Astrocyte of the spinal cord (primary cell): ENCODE data around the gene HMGN3.
A peak's percentile ranks its signal among the peaks of the same experiment; 100 is the strongest.
"Not testable (repeated sequence)": the region's sequence is repeated elsewhere in the genome, so short reads cannot be mapped to it uniquely, and the experiment has no call there.

ENCODE experiments used
- DNase-seq: peaks from one replicate; pipeline ENCODE4 v3.0.0; 2011; ENCODE audit warnings: low read depth, low spot score
- H3K4me3 ChIP-seq: 2 replicates; pipeline ENCODE4 v1.5.1; 2011; ENCODE audit warnings: low read depth, mild to moderate bottlenecking, low read length, moderate library complexity
- CTCF ChIP-seq: IDR thresholded peaks from 2 replicates; pipeline ENCODE4 v1.5.1; 2012; ENCODE audit warnings: low read depth, mild to moderate bottlenecking, low read length, inconsistent platforms
- in situ Hi-C: cut with HindIII; loops from 2 replicates; pipeline ENCODE4 v1.10.0; 2017; ENCODE audit warnings: low sequenced_read_pairs

The HMGN3 gene

GRCh38 chr6:79263359-79263758, 28.9 kb upstream of the HMGN3 start:
- in situ Hi-C loops, result no loop called here
- H3K4me3 ChIP-seq, result no peak overlapping the region
- no peak for DNase-seq
- TF ChIP-seq CTCF, result no peak

GRCh38 chr6:79261666-79262065, 27.2 kb upstream of the HMGN3 start:
- in situ Hi-C loops, result no loop called here
- H3K4me3 ChIP-seq, result no peak overlapping the region
- no peak for DNase-seq
- no peak for TF ChIP-seq CTCF

- no peak for TF ChIP-seq CTCF
- DNase-seq, result no peak
- no peak overlapping the region for H3K4me3 ChIP-seq
- in situ Hi-C loops, result no loop called here
Measured at GRCh38 chr6:79260772-79261171, 26.3 kb upstream of the HMGN3 start.

- in situ Hi-C loops, result no loop called here
- H3K4me3 ChIP-seq, result no peak overlapping the region
- DNase-seq, result peak; percentile 40
- no peak for TF ChIP-seq CTCF
Measured at GRCh38 chr6:79257381-79258205, 23.1 kb upstream of the HMGN3 start.

GRCh38 chr6:79256770-79257169, 22.3 kb upstream of the HMGN3 start:
- H3K4me3 ChIP-seq, in situ Hi-C loops, DNase-seq: not testable (repeated sequence)

- H3K4me3 ChIP-seq, DNase-seq, in situ Hi-C loops: not testable (repeated sequence)
Measured at GRCh38 chr6:79255086-79255485, 20.6 kb upstream of the HMGN3 start.

GRCh38 chr6:79250559-79250958, 16.1 kb upstream of the HMGN3 start:
- no peak for DNase-seq
- in situ Hi-C loops, result no loop called here
- no peak overlapping the region for H3K4me3 ChIP-seq
- no peak for TF ChIP-seq CTCF

GRCh38 chr6:79250107-79250514, 15.6 kb upstream of the HMGN3 start:
- TF ChIP-seq CTCF, result peak; percentile 8
- in situ Hi-C loops, result no loop called here
- no peak overlapping the region for H3K4me3 ChIP-seq
- DNase-seq, result no peak
